Measurements from ENCODE around the gene PMIS2. TPM values are rescaled to one million over a fixed set of nuclear protein-coding genes. Genes with fewer than 3 reads are reported as not detected.
A peak's percentile ranks its signal among the peaks of the same experiment; 100 is the strongest.

Gene PMIS2
- total and polyA plus RNA-seq, 2 of the 8 experiments (the other 6 are each of a cell fraction or from before 2014, with no cell fraction given), result not detected

GRCh38 chr19:35549174-35549788, 36.7 kb upstream of the PMIS2 start (continued):
- TF ChIP-seq CTCF (IDR thresholded peaks at IDR 0.05; ENCODE audit: control extremely low read depth in 1 of 3, insufficient read depth in 1 of 3, low read depth in 1 of 3, low read length in 3 of 3), result peak; percentile 64 to 92 (median 78)
